Adrenal gland (tissue), 5 donors: ENCODE data around the gene RAB6B.

Experiments used
- POLR2A ChIP-seq, 2 donors: fragments of 450-650 bp; IDR thresholded peaks; one replicate each; pipeline ENCODE4 v1.6.1; 2017; ENCODE audit warnings: antibody characterized with exemption in 2 of 2, mild to moderate bottlenecking in 2 of 2, moderate library complexity in 1 of 2
- TF ChIP-seq, protein P1 (sequence below), 6 experiments: fragments of 450-650 bp in 4 of 6; fragments of 200-600 bp in 2 of 6; sonication (generic) in 1 of 6; IDR thresholded peaks; 1 replicate in 5 of 6; 2 replicates in 1 of 6; pipeline versions ENCODE4 v1.5.1 to v1.8.0; 2016 to 2021; ENCODE audit warnings: antibody characterized with exemption in 6 of 6, mild to moderate bottlenecking in 2 of 6, moderate library complexity in 1 of 6
- donor health status: DM: no; HTN: no; CAD: no.

DNA sequence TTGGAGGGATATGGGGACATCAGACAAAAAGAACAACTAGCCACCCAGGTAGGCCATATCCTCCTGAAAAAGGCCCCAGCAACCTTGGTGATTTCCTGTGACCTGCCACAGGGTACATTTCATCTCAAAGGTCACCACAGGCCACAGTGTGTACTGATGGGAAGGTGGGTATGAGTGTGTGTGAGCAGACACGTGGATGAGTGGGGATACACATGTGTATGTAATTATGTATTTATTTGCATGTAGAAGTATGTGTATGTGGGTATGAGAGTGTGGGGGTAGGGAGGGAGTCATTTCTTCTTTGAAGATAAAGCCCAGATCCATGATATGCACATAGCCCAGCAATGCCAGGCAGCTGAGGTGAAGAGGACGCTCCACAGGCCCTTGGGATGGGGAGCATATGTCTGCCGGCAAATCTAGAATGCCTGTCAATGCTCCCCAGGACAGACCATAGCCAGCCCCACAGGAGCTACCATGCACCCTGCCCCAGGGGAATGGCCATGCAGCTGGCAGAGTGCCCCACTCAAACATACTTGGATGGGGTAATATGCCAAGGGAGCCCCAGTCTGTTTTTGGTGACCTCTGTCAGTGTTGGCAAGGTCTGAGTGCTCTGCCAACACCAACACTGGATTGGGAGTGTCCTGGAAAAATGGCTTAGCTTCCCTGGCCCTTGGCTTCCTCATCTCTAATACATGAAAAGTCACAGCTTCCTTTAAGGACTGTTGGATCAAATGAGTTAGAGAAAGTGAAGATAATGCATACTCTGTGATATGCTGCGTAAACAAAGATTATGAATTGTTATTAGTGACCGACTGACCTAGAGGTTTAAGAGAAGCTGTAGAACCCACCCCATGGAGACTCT, 42.4 kb downstream of the RAB6B start:
- TF ChIP-seq, protein P1, sequence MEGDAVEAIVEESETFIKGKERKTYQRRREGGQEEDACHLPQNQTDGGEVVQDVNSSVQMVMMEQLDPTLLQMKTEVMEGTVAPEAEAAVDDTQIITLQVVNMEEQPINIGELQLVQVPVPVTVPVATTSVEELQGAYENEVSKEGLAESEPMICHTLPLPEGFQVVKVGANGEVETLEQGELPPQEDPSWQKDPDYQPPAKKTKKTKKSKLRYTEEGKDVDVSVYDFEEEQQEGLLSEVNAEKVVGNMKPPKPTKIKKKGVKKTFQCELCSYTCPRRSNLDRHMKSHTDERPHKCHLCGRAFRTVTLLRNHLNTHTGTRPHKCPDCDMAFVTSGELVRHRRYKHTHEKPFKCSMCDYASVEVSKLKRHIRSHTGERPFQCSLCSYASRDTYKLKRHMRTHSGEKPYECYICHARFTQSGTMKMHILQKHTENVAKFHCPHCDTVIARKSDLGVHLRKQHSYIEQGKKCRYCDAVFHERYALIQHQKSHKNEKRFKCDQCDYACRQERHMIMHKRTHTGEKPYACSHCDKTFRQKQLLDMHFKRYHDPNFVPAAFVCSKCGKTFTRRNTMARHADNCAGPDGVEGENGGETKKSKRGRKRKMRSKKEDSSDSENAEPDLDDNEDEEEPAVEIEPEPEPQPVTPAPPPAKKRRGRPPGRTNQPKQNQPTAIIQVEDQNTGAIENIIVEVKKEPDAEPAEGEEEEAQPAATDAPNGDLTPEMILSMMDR (IDR thresholded peaks at IDR 0.05), result no peak
- no peak for TF ChIP-seq POLR2A (IDR thresholded peaks at IDR 0.05)
